ENCODE results near the gene SIX5.
A peak's percentile ranks its signal among the peaks of the same experiment; 100 is the strongest.
"Not testable (repeated sequence)": the region's sequence is repeated elsewhere in the genome, so short reads cannot be mapped to it uniquely, and the experiment has no call there.

The SIX5 gene

DNA sequence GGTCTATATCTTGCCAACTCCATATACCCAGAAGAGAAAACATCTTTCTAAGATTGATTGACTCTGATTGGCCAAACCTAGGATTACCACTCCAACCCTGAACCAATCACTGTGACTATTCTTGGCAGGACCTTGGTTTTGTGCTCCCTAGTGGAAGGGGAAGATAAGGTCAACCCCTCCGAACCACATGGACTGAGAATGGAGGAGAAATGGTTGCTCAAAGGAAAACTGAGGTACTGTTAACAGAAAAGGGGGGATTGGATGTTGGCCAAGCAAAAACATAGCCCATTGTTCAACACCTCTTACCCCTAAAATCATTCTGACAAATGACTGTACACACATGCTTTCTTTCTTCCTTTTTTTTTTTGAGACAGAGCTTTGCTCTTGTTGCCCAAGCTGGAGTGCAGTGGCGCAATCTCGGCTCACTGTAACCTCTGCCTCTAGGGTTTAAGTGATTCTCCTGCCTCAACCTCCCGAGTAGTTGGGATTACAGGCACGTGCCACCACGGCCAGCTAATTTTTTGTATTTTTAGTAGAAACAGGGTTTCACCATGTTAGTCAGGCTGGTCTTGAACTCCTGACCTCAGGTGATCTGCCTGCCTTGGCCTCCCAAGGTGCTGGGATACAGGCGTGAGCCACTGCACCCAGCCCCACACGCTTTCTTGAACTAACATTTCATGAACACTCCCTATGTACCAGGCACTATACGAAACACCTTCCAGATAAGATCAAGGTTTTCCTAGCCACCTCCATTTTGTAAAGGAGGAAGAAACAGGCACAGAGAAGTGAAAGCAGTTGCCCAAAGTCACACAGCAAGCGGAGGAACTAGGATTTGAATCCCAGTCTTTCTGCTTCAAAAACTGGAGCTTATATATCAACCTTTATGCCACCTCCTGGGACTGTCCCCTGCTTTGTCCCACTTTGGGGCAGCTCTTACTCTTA lies 29.3 kb downstream of the SIX5 start:
- peak in 1 of 2 experiments; percentile 26 for DNase-seq
- TF ChIP-seq GATA1 (IDR thresholded peaks at IDR 0.05; ENCODE audit: low read depth, low read length) (no peak), POLR2A (IDR thresholded peaks at IDR 0.05; ENCODE audit: low read length) (no peak)

DNA sequence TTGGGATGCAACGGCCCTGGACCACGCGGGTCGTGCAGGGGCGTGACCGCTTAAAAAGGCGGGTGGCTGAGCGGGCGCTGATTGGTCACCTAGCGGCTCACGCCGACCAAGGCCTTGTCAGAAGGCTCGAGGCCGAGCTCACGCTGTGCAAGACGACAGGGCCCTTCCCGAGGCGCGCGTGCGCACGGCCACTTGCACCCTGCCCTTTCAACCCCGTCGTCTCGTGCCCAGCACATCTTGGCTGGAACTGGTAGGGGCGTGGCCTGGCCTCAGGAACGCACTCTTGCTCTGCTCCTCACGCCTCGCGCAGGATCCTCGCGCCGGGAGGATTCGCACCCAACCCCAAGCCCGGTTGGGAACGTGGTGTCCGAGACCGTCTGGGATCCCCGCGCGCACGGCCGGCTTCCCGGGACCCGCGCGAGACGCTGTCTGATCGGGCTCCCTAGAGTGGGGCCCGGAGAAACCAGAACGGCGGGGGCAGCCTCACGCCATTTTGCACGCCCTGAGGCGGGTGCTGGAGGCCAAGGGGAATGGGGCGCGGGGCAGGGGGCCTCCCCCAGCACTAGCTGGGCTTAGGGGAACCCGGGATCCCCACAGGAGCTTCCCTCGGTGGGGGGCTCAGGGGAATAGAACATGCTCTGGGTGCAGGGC lies 35.8 kb downstream of the SIX5 start, which contains the start of gene MEIOSIN:
Gene MEIOSIN (plus strand): TSS at position 280 of the 651 bp plus-strand sequence. CDS start 1,938 bp downstream, outside the sequence.
- DNase-seq: no peak
- TF ChIP-seq POLR2A (IDR thresholded peaks at IDR 0.05; ENCODE audit: low read length) (no peak), GATA1 (IDR thresholded peaks at IDR 0.05; ENCODE audit: low read depth, low read length) (no peak)

- TF ChIP-seq GATA1 (IDR thresholded peaks at IDR 0.05; ENCODE audit: low read depth, low read length) (no peak), POLR2A (IDR thresholded peaks at IDR 0.05; ENCODE audit: low read length) (peak; percentile 75)
- peak; percentile 96 for DNase-seq
Observed at GRCh38 chr19:45730368-45731288, 38.4 kb downstream of the SIX5 start, which contains the start of gene FBXO46. Gene FBXO46, minus strand, starts transcription at chr19:45730896. Its CDS starts 17,401 bp downstream, at chr19:45713495.

GRCh38 chr19:45729800-45730290 lies 39.2 kb downstream of the SIX5 start:
- TF ChIP-seq POLR2A (IDR thresholded peaks at IDR 0.05; ENCODE audit: low read length) (no peak), GATA1 (IDR thresholded peaks at IDR 0.05; ENCODE audit: low read depth, low read length) (no peak)
- DNase-seq: no peak

DNA sequence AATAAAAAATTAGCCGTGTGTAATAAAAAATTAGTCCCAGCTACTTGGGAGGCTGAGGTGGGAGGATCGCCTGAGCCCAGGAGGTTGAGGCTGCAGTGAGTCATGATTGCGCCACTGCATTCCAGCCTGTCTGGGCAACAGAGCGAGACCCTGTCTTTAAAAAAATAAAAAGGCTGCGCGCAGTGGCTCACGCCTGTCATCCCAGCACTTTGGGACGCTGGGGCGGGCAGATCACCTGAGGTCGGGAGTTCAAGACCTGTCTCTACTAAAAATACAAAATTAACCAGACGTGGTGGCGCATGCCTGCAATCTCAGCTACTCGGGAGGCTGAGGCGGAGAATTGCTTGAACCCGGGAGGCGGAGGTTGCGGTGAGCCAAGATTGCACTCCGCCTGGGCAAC lies 40.4 kb downstream of the SIX5 start:
- not testable (repeated sequence) for DNase-seq

- not testable (repeated sequence) for DNase-seq
Observed at GRCh38 chr19:45720065-45720464, 49.0 kb downstream of the SIX5 start.

DNA sequence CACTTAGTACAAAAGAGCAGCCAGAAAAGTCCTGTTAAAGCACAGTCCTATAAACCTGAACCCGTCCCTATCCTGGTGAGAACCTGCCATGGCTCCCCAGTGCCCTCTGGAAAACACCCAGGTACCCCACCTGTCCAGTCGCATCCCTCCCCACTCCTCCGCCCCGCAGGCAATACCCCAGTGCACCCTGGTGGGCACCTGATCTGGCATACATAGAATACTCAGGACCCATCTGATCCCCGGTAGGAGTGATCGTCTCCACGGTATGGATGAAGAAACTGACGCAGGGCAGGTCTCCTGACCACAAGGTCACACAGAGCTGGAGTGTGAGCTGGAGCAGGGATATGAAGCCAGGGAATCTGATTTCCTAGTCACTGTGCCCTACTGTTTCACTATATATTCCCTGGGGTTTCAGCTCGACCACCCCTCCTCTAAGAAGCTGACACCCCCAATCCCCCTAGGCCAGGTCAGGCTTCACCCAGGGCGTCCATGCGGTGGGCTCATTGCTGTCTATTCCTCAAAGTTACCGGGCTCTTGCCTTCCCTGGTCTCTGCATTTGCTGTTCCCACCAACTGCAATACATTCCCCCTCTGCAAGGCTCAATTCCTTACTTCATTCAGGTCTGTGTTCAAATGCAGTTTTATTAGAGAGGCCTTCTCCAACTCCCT lies 50.9 kb downstream of the SIX5 start:
- DNase-seq: no peak
- TF ChIP-seq POLR2A (IDR thresholded peaks at IDR 0.05; ENCODE audit: low read length): no peak
- no peak for TF ChIP-seq GATA1 (IDR thresholded peaks at IDR 0.05; ENCODE audit: low read depth, low read length)

- DNase-seq: peak; percentile 99
- TF ChIP-seq GATA1 (IDR thresholded peaks at IDR 0.05; ENCODE audit: low read depth, low read length): no peak
- TF ChIP-seq POLR2A (IDR thresholded peaks at IDR 0.05; ENCODE audit: low read length): peak; percentile 87
Observed at GRCh38 chr19:45717131-45717982, 51.7 kb downstream of the SIX5 start.

DNA sequence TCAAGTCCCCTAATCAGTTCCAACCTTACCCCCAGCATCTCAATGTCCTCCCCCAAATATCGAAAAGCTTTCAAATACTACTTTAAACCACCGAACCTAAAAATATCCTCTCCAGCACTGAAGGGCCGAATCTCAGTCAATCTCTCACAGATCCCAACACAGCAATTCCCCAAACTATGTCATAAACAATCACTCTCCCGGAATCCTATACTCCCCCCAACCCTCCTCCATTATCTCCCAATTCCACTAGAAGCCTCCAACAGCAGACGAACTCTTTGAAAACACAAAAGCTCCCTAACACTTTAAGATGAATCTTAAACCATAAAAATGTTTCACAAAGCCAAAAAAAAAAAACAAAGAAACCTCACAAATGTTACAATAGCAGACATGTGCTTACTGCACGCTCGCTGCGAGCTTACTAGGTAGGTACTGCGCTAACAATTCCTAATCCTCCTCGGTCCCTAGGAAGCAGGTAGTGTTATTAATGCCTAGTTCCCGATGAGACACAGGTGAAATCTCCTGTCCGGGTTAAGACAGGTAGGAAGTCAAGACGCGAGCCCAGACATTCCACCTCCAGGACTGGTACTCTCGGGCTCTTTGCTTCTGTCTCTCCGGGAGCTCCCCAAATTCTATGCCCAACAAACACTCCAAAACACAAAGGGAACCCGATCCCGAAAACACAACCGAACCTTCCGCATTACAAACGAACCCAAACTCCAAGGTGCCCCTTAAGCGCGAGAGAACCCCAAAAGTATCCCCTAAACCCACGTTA lies 52.5 kb downstream of the SIX5 start:
- TF ChIP-seq GATA1 (IDR thresholded peaks at IDR 0.05; ENCODE audit: low read depth, low read length) (no peak), POLR2A (IDR thresholded peaks at IDR 0.05; ENCODE audit: low read length) (no peak)
- peak; percentile 52 to 74 for DNase-seq

GRCh38 chr19:45715139-45715538 lies 53.9 kb downstream of the SIX5 start:
- DNase-seq: no peak
- TF ChIP-seq POLR2A (IDR thresholded peaks at IDR 0.05; ENCODE audit: low read length): no peak
- no peak for TF ChIP-seq GATA1 (IDR thresholded peaks at IDR 0.05; ENCODE audit: low read depth, low read length)

All from erythroblast (primary cell).